Activated T-cell treated with anti-CD3 and anti-CD28 coated beads for 4 hours (primary cell): ENCODE measurements around the gene GLDN.

Source experiments
- DNase-seq: peaks from one replicate; pipeline ENCODE4 v3.0.0-alpha.2; 2020

GLDN gene

GRCh38 chr15:51363383-51363782 is 21.9 kb downstream of the GLDN start:
- DNase-seq, result no peak

- no peak for DNase-seq
Observed at GRCh38 chr15:51365417-51365816, 24.0 kb downstream of the GLDN start.

DNA sequence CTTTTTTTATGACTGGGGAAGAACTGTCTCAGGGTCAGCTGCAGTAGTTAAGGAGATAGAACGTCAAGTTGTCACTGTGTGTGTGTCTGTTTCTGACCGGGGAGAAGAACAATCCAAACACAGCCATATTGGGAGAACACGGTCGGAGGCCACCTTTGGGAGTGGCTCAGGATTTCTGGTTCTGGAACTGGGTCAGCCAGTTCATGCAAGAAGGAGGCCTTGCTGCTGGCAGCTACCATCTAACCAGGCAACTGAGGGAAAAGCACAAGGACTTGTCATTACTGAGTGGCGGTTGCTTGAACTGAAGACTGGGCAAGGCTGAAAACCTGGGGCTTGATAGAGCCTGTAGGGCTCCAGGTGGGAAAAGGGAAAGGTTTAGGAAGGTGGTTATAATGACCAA is 24.6 kb downstream of the GLDN start:
- no peak for DNase-seq

GRCh38 chr15:51366920-51367319 is 25.5 kb downstream of the GLDN start:
- DNase-seq, result no peak

DNA sequence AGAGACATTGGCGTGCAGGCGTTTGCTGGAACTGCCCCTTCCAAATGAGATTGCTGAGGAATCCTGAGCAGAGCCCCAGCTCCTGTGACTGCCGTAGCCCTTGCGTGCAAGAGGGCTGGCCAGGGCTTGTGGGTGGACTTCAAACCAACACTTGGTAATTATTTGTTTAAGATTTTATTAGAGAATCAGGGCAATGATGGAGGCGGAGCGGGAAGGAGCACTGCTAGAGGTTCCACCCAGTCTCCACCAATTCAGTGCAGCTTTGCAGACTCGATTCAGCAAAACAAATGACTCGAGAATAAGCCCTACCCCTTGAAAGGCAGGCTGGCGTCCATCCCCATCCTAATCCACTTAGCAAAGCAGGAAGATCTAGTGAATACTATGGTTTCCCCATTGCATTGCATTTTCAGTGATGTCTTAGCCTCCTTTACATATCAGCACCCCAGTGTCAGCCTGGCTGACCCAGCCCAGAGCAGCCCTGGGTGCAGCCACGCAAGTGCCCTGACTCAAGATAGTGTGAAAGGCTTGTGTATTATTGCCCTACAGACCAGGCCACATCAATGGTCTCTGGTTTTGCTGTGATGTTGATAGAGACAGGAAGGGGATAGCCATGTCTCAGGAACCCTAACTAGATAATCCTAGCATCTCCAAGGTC is 26.0 kb downstream of the GLDN start:
- no peak for DNase-seq

- no peak for DNase-seq
Observed at GRCh38 chr15:51368307-51368706, 26.9 kb downstream of the GLDN start.

- DNase-seq, result no peak
Observed at GRCh38 chr15:51368751-51369450, 27.4 kb downstream of the GLDN start.

GRCh38 chr15:51369451-51369761 is 28.0 kb downstream of the GLDN start:
- no peak for DNase-seq

DNA sequence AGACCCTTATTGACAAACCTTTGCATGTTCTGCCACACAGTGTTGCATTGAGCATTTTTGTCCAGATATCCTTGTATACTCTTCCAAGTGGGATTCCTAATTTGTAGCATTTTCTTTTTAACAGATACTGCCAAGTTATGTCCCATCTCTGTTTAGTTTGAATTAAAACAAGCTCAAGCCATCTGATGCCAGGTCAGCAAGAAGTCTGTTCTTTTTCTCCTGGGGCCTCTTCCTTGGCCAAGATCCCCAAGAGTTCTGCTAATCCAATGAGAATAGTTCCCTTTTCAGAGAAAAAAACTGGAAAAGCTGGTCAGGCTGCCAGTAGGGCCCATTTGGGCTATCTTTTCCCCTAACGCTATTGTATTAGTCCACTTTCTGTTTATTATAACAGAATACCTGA is 29.8 kb downstream of the GLDN start:
- no peak for DNase-seq

- DNase-seq, result no peak
Observed at GRCh38 chr15:51374131-51374530, 32.7 kb downstream of the GLDN start.

DNA sequence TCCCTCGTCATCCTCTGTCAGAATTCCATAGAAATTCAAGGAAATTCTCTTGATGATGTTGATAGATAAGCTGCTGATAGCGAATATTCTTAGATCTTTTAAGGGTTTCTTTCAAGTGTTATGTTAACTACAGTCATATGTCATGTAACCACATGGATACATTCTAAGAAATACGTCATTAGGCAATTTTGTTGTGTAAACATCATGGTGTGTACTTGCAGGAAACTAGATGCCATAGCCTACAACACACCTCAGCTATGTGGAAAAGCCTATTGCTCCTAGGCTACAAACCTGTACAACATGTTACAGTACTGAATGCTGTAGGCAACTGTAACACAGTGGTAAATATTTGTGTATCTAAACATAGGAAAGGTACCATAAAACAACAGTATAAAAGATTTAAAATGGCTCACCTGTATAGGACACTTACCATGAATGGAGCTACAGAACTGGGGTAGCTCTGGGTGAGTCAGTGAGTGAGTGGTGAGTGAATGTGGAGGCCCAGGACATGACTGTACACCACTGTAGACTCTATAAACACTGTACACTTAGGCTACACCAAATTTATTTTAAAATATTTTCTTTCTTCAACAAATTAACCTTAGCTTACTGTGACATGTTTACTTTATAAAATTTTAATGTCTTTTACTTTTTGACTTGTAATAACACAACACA is 34.6 kb downstream of the GLDN start:
- DNase-seq, result no peak

- DNase-seq, result no peak
Observed at GRCh38 chr15:51377038-51377786, 35.8 kb downstream of the GLDN start.

- no peak for DNase-seq
Observed at GRCh38 chr15:51378406-51378805, 37.0 kb downstream of the GLDN start.

GRCh38 chr15:51379390-51379789 is 37.9 kb downstream of the GLDN start:
- no peak for DNase-seq

- no peak for DNase-seq
Observed at GRCh38 chr15:51380999-51381806, 39.7 kb downstream of the GLDN start.

DNA sequence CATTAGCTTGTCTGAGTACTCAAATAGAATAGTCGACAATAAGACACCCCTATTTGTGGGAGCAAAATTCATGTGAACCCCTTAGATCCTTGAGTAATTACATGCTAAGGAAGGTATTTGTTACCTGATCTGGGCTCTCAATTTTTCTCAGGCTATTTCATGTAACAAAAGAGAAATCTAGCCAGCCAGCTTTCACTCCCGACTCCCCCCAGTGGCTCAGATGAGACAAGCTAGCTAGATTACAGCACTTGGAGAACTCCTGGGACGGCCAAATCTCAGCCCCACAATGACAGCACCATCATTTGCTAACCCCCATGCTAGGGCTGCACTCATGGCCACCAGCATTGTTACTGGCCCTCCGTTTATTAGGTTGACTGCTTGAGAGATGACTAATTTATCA is 41.3 kb downstream of the GLDN start:
- no peak for DNase-seq

DNA sequence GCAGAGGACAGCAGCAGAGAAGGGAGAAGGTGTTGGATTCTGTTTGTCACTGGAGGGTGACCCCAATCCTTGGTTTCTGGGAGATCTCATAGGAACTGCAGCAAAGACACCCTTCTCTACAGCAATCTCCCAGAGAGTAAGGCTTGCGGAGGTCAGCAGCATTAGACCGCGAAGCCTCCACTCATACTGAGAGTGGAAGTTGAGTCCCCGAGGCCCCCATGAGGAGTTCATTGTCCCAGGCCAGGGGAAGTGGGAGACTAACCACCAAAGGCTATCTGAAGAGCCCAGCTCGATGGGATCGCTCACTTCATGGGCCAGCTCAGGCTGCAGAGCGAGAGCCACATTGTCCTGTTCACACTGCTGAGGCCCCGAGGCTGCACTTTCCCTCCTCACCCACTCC is 44.6 kb downstream of the GLDN start:
- DNase-seq, result no peak

DNA sequence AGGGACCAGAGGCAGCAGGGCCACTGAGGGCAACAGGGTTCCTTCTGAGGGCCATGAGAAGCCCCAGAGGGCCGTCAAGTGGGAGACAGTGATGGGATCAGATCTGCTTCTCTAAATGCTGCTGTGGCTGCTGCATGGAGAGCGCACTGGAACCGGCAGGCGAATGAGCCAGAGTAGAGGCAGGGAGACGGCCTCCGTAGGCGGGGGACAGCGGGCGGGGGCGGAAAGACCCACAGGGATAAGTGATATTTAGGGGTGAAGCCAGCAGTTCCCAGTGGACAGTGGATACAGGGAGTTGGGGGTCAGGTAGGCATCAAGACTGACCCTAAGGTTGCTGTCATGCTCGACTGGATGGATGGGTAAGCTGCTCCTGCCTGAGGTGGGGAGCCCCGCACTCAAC is 45.0 kb downstream of the GLDN start:
- no peak for DNase-seq

DNA sequence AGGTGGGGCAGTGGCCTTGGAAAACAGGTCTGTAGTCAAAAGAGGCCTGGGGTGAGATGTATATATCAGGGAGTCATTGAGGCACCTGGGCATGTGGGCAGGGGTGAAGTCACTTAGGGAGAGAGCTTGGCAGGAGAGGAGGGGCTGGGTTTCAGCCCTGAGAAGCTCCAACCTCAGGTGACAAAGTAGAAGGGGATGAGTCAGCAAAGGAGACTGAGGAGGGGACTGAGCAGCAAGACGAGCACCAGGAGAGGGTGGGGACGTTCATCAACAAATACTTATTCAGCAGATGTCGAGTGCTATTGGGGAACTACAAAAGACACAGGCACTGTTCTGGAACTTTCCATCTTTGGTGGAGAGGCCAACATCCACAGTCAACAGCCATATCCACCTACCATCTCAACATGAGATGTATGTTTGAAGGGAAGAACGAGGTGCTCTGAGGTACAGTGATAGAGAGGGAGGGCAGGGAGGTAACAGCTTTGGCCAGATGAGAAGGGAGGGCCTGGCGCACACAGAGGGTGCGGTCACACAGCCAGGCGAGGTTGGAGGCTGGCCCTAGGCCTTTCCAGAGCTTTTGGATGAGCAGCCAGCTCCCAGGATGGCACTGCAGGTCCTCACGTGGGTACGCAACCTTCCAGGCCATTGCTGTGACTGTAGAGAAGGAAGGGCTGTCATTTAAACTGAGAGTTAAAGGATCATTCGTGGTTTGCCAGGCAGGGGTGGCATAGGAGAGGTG is 45.7 kb downstream of the GLDN start:
- no peak for DNase-seq

- no peak for DNase-seq
Observed at GRCh38 chr15:51387699-51388041, 46.2 kb downstream of the GLDN start.

DNA sequence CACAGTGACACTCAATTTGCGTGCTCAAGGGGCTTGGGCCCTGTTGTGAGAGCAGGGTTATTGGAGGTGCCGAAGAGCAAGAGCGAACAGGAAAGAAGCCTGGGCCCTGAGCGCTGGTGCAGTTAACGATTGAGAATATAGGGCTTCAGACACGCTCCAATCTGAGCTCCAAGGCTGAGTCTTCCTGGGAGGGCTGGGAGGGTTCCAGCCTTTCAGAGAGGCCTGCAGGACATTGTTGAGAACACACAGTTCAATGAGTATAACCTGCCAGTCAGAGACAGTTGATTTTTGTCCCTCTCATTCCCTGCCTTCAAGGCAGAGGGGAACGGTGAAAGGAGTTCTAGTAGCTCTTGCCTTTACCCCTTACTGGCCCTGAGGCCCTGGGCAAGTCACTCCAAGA is 47.3 kb downstream of the GLDN start:
- no peak for DNase-seq

- DNase-seq, result no peak
Observed at GRCh38 chr15:51390241-51390965, 48.9 kb downstream of the GLDN start.
